HepG2 (cell line): Measurements from ENCODE around the gene METTL22. TPM values are rescaled to one million over a fixed set of nuclear protein-coding genes. Genes with fewer than 3 reads are reported as not detected.

ENCODE experiments used
- CHD2 ChIP-seq: IDR thresholded peaks from 2 replicates; pipeline ENCODE4 v1.6.1; 2011; ENCODE audit warnings: low read depth, low read length, improper control_type of control experiment
- FOXK2 ChIP-seq: fragments of 450-650 bp; IDR thresholded peaks from 2 replicates; pipeline ENCODE4 v1.6.1; 2016
- GZF1 ChIP-seq: sonication (generic); formaldehyde crosslinking; IDR thresholded peaks from 2 replicates; pipeline ENCODE4 v1.5.1; 2020; ENCODE audit warnings: mild to moderate bottlenecking, missing genetic modification reagents
- IKZF1 ChIP-seq: fragments of 450-650 bp; IDR thresholded peaks from 2 replicates; pipeline ENCODE4 v1.7.1; 2016
- IRF2 ChIP-seq: IDR thresholded peaks from 2 replicates; pipeline ENCODE4 v1.6.1; 2018; ENCODE audit warnings: missing genetic modification reagents, missing compliant biosample characterization
- IRX3 ChIP-seq: sonication (generic); formaldehyde crosslinking; IDR thresholded peaks from 2 replicates; pipeline ENCODE4 v1.8.1; 2023; ENCODE audit warnings: mild to moderate bottlenecking, low read depth, missing genetic modification reagents, borderline replicate concordance
- KLF15 ChIP-seq: sonication (generic); formaldehyde crosslinking; IDR thresholded peaks from 2 replicates; pipeline ENCODE4 v1.8.1; 2023; ENCODE audit warnings: borderline replicate concordance, mild to moderate bottlenecking, inconsistent platforms, missing genetic modification reagents, mixed read lengths
- NFE2 ChIP-seq: sonication (generic); formaldehyde crosslinking; IDR thresholded peaks from 2 replicates; pipeline ENCODE4 v1.4.0; 2020; ENCODE audit warnings: missing genetic modification reagents
- NFKBIZ ChIP-seq: IDR thresholded peaks from 2 replicates; pipeline ENCODE4 v1.6.1; 2018; ENCODE audit warnings: missing genetic modification reagents, missing compliant biosample characterization
- RXRB ChIP-seq: IDR thresholded peaks from 2 replicates; pipeline ENCODE4 v1.6.1; 2016; ENCODE audit warnings: borderline replicate concordance, missing genetic modification reagents, missing compliant biosample characterization
- SRSF1 ChIP-seq: fragments of 200-400 bp; formaldehyde crosslinking; optimal IDR thresholded peaks from 2 replicates; pipeline ENCODE3; 2017; ENCODE audit warnings: mild to moderate bottlenecking, low read depth, low read length, moderate library complexity
- TBL1XR1 ChIP-seq: fragments of 150-350 bp; IDR thresholded peaks from 2 replicates; pipeline ENCODE4 v1.6.1; 2014; ENCODE audit warnings: borderline replicate concordance, low read length; ENCODE audit not compliant: partially characterized antibody
- ZNF224 ChIP-seq: sonication (generic); formaldehyde crosslinking; IDR thresholded peaks from 2 replicates; pipeline ENCODE4 v1.5.0; 2020; ENCODE audit warnings: mild to moderate bottlenecking, missing genetic modification reagents
- ZNF331 ChIP-seq: sonication (generic); formaldehyde crosslinking; IDR thresholded peaks from 2 replicates; pipeline ENCODE4 v1.4.0; 2020; ENCODE audit warnings: missing genetic modification reagents
- ZNF616 ChIP-seq: sonication (generic); formaldehyde crosslinking; IDR thresholded peaks from 2 replicates; pipeline ENCODE4 v1.5.0; 2020; ENCODE audit warnings: low read depth, mild to moderate bottlenecking, missing genetic modification reagents
- ZNF678 ChIP-seq: sonication (generic); formaldehyde crosslinking; IDR thresholded peaks from 2 replicates; pipeline ENCODE4 v1.4.0; 2020; ENCODE audit warnings: mild to moderate bottlenecking, missing genetic modification reagents
- ZNF780A ChIP-seq: sonication (generic); formaldehyde crosslinking; IDR thresholded peaks from 2 replicates; pipeline ENCODE4 v1.8.0; 2022; ENCODE audit warnings: mild to moderate bottlenecking, missing genetic modification reagents, moderate library complexity
- polyA plus RNA-seq, 8 experiments: library from polyadenylated mRNA; depleted of rRNA in 3 of 8; stranded (reverse) in 7 of 8; unstranded in 1 of 8; fragments of >200 nt; fragmentation: Illumina TruSeq in 4 of 8; extraction: Trizol in 4 of 8; gene quantifications; 2 replicates each; pipeline versions ENCODE4 v1.2.1 to v1.2.3, GENCODE V29; 2011 to 2016; ENCODE audit warnings: low read depth in 4 of 8, missing spikeins in 1 of 8, mixed read lengths in 1 of 8; ENCODE audit not compliant: insufficient read depth in 1 of 8
- total RNA-seq, 5 experiments: library from RNA; depleted of rRNA; stranded (reverse); fragments of >200 nt; fragmentation: Illumina TruSeq; extraction: Trizol; gene quantifications; 2 replicates each; pipeline ENCODE4 v1.2.3, GENCODE V29; 2016; ENCODE audit warnings: low read depth in 1 of 5
- TF ChIP-seq, protein P1 (sequence below), 2 experiments: IDR thresholded peaks; 2 replicates each; pipeline ENCODE4 v1.6.1; 2011 to 2012; ENCODE audit warnings: low read length in 2 of 2, borderline replicate concordance in 1 of 2, low read depth in 1 of 2, mild to moderate bottlenecking in 1 of 2, moderate library complexity in 1 of 2
- TF ChIP-seq, protein P2 (sequence below): sonication (generic); formaldehyde crosslinking; IDR thresholded peaks from 2 replicates; pipeline ENCODE4 v1.5.1; 2020; ENCODE audit warnings: missing genetic modification reagents, mild to moderate bottlenecking, borderline replicate concordance
- TF ChIP-seq, protein P3 (sequence below): sonication (generic); formaldehyde crosslinking; IDR thresholded peaks from 2 replicates; pipeline ENCODE4 v1.9.0; 2021; ENCODE audit warnings: missing genetic modification reagents, mild to moderate bottlenecking, borderline replicate concordance
- TF ChIP-seq, protein P4 (sequence below): sonication (generic); formaldehyde crosslinking; IDR thresholded peaks from 2 replicates; pipeline ENCODE4 v1.4.0; 2020; ENCODE audit warnings: mild to moderate bottlenecking, missing genetic modification reagents, borderline replicate concordance

The METTL22 gene
- total and polyA plus RNA-seq, 2 of the 13 experiments (the other 11 are each of a cell fraction or from before 2014, with no cell fraction given) = 36.2 to 94.8 TPM

DNA sequence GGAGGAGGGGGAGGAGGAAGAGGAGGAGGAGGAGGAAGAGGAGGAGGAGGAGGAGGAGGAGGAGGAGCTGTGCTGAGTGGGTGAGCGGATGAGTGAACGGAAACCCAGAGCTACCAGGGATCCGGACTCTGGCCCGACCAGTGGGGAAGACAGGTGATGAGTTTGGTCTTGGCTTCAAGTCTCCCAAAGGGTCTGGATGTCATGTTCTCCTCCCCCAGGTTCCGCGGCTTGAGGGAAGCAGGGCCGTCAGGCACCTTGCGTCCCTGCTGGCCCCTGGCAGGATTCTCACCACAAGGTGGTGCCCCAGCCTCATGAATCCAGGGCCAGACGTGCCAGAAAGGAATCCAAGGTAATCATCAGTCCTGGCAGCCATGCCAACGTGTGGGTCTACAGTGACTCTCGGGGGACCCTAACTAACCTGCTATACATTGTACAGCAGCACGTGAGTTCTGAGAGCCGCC lies 39.4 kb downstream of the METTL22 start (continued):
- TF ChIP-seq, protein P1, sequence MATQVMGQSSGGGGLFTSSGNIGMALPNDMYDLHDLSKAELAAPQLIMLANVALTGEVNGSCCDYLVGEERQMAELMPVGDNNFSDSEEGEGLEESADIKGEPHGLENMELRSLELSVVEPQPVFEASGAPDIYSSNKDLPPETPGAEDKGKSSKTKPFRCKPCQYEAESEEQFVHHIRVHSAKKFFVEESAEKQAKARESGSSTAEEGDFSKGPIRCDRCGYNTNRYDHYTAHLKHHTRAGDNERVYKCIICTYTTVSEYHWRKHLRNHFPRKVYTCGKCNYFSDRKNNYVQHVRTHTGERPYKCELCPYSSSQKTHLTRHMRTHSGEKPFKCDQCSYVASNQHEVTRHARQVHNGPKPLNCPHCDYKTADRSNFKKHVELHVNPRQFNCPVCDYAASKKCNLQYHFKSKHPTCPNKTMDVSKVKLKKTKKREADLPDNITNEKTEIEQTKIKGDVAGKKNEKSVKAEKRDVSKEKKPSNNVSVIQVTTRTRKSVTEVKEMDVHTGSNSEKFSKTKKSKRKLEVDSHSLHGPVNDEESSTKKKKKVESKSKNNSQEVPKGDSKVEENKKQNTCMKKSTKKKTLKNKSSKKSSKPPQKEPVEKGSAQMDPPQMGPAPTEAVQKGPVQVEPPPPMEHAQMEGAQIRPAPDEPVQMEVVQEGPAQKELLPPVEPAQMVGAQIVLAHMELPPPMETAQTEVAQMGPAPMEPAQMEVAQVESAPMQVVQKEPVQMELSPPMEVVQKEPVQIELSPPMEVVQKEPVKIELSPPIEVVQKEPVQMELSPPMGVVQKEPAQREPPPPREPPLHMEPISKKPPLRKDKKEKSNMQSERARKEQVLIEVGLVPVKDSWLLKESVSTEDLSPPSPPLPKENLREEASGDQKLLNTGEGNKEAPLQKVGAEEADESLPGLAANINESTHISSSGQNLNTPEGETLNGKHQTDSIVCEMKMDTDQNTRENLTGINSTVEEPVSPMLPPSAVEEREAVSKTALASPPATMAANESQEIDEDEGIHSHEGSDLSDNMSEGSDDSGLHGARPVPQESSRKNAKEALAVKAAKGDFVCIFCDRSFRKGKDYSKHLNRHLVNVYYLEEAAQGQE (IDR thresholded peaks at IDR 0.05; ENCODE audit: borderline replicate concordance in 1 of 2, low read depth in 1 of 2, low read length in 2 of 2) = no peak
- TF ChIP-seq CHD2 (no peak), ZNF678 (CRISPR knock-in tag) (no peak), IKZF1 (no peak), SRSF1 (no peak), ZNF780A (CRISPR knock-in tag) (no peak), NFE2 (CRISPR knock-in tag) (no peak), ZNF331 (0 out of 2 replicates have a peak, but pooled peaks have one; percentile 39), GZF1 (no peak), ZNF616 (CRISPR knock-in tag) (no peak), ZNF224 (CRISPR knock-in tag) (no peak), FOXK2 (no peak), NFKBIZ (no peak), IRF2 (CRISPR knock-in tag) (peak; percentile 50; the same call in 1 of the 2 replicates), TBL1XR1 (peak; percentile 17), IRX3 (CRISPR knock-in tag) (no peak), RXRB (CRISPR knock-in tag) (0 out of 2 replicates have a peak, but pooled peaks have one; percentile 38), KLF15 (CRISPR knock-in tag) (no peak)
- TF ChIP-seq, protein P2, sequence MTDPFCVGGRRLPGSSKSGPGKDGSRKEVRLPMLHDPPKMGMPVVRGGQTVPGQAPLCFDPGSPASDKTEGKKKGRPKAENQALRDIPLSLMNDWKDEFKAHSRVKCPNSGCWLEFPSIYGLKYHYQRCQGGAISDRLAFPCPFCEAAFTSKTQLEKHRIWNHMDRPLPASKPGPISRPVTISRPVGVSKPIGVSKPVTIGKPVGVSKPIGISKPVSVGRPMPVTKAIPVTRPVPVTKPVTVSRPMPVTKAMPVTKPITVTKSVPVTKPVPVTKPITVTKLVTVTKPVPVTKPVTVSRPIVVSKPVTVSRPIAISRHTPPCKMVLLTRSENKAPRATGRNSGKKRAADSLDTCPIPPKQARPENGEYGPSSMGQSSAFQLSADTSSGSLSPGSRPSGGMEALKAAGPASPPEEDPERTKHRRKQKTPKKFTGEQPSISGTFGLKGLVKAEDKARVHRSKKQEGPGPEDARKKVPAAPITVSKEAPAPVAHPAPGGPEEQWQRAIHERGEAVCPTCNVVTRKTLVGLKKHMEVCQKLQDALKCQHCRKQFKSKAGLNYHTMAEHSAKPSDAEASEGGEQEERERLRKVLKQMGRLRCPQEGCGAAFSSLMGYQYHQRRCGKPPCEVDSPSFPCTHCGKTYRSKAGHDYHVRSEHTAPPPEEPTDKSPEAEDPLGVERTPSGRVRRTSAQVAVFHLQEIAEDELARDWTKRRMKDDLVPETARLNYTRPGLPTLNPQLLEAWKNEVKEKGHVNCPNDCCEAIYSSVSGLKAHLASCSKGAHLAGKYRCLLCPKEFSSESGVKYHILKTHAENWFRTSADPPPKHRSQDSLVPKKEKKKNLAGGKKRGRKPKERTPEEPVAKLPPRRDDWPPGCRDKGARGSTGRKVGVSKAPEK (CRISPR knock-in tag) = 0 out of 2 replicates have a peak, but pooled peaks have one; percentile 53
- TF ChIP-seq, protein P3, sequence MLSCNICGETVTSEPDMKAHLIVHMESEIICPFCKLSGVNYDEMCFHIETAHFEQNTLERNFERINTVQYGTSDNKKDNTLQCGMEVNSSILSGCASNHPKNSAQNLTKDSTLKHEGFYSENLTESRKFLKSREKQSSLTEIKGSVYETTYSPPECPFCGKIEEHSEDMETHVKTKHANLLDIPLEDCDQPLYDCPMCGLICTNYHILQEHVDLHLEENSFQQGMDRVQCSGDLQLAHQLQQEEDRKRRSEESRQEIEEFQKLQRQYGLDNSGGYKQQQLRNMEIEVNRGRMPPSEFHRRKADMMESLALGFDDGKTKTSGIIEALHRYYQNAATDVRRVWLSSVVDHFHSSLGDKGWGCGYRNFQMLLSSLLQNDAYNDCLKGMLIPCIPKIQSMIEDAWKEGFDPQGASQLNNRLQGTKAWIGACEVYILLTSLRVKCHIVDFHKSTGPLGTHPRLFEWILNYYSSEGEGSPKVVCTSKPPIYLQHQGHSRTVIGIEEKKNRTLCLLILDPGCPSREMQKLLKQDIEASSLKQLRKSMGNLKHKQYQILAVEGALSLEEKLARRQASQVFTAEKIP (CRISPR knock-in tag) = no peak
- TF ChIP-seq, protein P4, sequence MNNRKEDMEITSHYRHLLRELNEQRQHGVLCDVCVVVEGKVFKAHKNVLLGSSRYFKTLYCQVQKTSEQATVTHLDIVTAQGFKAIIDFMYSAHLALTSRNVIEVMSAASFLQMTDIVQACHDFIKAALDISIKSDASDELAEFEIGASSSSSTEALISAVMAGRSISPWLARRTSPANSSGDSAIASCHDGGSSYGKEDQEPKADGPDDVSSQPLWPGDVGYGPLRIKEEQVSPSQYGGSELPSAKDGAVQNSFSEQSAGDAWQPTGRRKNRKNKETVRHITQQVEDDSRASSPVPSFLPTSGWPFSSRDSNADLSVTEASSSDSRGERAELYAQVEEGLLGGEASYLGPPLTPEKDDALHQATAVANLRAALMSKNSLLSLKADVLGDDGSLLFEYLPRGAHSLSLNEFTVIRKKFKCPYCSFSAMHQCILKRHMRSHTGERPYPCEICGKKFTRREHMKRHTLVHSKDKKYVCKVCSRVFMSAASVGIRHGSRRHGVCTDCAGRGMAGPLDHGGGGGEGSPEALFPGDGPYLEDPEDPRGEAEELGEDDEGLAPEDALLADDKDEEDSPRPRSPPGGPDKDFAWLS (CRISPR knock-in tag) = no peak
